GM12873 (cell line): ENCODE results near the gene PLD1.

Experiments used
- TF ChIP-seq, protein P1 (sequence below): IDR thresholded peaks from 2 replicates; pipeline ENCODE4 v1.5.1; 2012; ENCODE audit warnings: low read depth, mild to moderate bottlenecking, moderate library complexity, low read length, control low read depth; ENCODE audit not compliant: insufficient read depth; ENCODE audit errors: missing control alignments

The PLD1 gene

DNA sequence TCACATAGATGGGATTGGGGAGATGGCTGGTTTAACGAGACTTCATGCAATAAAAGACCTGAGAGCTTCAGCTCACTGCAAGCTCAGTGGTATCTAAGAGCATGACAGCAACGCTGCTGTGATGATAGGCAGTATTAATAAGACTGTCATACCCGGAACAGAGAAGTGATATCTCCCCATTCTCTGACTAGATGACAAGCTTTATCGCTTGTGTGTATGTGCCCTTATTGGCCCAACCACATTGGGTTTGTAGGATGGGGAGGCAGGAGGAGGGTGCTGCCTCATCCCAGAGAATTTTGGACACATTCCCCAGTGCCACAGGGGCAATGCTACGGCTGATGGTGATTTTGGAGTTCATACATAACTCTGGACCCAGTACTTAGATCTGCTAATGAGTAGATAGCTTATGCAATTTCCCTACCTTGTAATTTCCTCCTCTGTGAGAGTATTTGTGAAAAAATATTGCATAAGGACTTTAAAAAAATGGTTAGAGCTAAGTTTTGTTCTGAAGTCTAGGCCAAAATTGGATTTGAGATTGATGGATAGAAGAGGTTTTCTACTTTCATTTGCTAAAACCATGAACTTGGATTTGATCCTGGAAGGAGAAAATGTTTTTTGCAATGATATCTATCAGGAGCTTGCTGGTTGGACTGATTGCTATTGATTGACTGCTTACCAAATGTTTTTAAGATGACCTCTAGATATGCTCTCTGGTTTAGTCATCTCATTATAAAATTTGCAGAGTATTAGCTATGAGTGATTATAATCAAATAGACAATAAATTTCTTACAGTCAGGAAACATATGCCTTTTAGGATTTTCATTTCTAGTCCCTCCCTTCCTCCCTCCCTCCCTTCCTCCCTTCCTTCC, 18.9 kb upstream of the PLD1 start:
- TF ChIP-seq, protein P1, sequence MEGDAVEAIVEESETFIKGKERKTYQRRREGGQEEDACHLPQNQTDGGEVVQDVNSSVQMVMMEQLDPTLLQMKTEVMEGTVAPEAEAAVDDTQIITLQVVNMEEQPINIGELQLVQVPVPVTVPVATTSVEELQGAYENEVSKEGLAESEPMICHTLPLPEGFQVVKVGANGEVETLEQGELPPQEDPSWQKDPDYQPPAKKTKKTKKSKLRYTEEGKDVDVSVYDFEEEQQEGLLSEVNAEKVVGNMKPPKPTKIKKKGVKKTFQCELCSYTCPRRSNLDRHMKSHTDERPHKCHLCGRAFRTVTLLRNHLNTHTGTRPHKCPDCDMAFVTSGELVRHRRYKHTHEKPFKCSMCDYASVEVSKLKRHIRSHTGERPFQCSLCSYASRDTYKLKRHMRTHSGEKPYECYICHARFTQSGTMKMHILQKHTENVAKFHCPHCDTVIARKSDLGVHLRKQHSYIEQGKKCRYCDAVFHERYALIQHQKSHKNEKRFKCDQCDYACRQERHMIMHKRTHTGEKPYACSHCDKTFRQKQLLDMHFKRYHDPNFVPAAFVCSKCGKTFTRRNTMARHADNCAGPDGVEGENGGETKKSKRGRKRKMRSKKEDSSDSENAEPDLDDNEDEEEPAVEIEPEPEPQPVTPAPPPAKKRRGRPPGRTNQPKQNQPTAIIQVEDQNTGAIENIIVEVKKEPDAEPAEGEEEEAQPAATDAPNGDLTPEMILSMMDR: no peak

DNA sequence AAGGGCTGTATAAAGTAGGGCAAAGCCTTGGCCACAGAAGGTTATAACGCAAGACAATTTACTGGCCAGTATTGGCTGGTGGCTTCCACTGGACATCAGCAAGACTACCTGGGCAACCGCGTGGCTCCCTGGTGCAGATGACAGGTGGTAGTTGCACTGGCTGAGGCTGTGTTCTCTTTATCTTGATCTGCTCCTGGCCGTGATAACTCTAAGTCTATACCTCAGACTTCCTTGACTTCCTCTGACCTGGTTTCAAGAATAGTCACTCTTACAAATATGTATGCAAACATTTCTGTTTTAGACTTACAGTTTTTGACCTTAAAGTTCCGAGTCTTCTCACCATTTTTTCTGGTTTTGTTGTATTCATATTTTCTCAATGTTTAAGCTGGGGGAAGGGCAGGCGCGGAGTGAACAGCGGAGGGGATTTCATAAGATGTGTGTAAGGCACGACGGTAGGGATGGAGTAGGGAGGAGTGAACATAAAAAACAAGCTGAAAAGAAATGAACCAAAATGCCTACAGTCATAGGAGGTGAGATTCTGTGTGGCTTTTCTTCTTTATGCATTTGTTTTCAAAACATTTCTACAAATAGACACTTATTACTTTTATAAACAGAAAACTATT, 17.7 kb upstream of the PLD1 start:
- TF ChIP-seq, protein P1: no peak

DNA sequence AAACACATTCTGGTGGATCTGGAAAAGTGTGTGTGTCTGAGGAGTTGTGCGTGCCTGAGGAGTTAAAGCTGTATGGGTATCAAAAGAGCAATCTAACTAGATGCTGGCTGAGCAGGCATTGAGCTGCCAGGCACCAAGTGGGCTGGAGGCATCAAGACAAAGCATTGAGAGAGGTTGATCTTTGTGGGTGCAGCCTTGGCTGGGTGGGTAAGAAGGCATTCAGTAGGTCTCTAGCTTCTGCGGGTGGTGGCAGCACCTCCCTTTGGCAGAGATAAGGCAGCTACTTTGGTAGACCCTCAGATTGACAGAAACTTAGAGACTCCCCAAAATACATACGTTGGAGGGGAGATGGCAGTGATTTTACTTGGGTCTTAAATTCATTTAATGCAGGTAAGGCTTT, 17.1 kb upstream of the PLD1 start:
- TF ChIP-seq, protein P1: no peak

DNA sequence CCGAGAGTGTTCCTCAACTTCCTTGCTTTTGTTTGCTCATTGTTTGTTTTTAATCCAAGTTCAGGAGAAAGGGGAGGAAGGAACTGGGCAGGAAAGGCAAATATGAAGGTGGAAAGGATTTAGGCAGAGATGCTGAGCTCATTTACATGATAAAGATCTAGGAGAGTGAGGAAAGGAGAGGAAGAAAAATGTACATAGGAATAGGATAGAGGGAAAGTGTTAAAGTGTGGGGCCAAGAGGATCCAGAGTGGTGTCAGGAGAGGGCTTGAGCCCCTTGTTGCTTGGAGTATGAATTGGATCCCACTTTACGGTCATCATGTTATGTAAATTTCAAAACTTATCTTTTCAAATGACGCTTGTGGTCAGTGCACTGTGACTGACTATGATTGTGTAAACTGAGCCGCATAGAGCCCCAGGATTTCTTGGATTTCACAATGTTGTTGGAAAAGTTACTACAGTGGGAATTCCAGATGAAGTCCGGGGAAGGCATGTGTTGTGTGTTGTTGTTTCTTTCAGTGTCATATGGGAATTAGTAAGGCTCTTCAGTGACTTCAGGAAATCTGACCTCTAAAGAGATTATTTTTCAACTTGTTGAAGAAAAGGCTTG, 15.0 kb upstream of the PLD1 start:
- TF ChIP-seq, protein P1: no peak

DNA sequence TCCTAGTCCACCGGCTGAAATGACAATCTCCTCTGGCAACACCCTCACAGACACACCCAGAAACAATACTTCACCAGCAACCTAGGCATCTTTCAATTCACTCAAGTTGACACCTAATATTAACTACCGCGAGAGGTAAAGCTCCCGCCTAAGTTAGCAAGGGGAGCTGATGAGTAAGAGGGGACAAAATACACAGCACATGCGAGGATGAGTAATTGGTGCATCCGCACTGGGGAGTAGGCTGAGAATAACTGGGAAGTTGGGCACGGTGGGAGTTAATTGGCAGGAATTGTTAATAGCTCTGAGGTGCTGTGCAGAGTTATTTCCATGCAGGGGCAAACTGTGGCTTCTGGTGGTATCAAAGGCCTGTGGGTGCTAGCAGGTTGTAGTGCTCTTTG, 14.5 kb upstream of the PLD1 start:
- TF ChIP-seq, protein P1: no peak

DNA sequence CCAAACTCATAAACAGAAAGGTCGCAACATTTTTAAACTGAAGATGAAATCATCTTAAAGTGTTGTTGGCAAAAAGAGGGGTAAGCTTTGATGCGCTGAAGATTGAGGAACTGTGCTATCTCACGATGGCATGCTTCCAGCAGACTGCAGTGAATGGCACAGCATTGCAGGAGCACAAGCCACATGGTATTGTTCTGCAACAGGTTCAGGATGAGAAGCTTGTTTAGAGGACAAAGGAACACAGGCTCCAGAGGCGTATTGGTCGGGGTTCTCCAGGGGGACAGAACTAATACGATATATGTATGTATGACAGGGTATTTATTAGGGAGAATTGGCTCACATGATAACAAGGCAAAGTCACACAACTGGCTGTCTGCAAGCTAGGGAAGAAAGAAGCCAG, 13.8 kb upstream of the PLD1 start:
- TF ChIP-seq, protein P1: no peak

DNA sequence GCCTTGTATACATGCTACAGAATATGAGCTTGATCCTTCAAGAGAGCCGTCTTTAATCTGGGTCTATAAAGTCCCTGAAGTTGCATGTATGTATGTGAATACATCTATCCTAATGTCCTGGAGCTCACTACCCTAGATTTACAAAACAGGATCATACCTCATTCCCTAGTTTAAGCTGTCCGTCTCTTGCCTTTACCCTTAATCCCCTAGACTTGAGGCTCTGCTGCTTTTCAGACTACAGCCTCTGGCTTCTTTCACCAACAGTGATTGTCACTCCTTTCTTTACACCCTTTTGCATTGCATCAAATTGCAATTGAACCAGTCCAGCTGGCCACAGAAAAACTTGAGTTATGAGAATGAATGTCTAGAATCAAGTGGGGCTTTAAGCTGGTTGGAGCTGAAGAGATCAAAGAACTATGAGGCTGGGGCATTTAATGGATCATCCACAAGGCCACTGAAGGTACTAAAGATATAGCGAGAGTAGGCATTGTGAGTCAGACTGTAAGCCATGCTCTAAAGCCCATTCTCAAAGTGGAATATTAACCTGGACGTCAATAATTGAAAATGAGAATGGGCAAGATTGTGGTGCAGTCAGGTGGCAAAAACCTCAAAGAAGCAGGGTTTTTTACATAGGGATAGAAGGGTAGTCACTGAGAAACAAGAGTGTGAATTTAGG, 12.3 kb upstream of the PLD1 start:
- TF ChIP-seq, protein P1: no peak
